ENCODE measurements around the gene CALD1.

Gene CALD1

DNA sequence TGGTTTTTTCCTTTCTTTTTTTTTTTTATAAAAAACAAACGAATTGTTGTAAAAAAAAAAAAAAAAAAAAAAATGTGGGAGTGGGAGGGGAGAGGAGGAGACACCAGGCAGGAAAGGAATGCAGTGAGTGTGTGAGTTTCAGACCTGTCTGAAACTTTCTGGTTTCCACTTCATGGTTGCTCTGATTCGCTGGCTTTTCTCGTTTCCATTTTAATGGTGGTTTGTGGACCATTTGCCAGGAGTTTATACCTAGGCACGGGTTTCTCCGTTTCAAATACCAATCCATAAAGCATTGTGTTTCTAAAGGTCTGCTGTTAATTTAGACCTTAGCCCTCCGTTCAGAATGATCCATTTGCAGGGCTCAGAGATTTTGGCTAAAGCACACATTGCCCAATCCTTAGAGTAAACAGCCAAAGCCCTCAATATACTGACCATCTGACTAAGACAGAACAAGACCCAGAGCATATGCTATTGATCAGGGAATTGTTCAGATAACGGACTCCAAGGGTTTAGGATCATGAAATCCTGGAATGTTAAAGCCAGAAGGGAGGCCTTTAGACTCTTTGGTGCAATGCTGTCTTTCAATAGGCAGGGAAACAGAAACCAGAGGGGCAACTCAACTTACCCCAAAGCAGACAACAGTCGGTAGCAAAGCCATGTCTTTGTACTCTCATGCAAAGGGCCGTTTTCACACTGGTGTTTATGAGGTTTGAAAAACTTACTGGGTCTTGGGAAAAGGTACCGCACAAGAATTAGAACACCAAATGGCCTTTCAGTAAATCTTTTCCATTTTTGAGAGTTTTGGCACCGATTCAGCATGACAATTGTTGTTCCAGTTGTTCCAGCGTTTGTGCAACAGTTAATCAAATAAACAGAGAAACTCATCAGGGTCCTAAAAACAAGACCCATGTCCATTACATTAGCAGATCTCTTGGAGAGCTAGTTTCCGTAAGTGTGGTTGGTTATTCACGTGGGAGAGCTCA is 112.6 kb downstream of the CALD1 start:
- no peak for TF ChIP-seq POLR2AphosphoS5 (IDR thresholded peaks at IDR 0.05; ENCODE audit: low read depth, low read length)
- no peak for TF ChIP-seq TAF1 (IDR thresholded peaks at IDR 0.05; ENCODE audit: borderline replicate concordance, low read depth, low read length)
- no peak for TF ChIP-seq POLR2A (IDR thresholded peaks at IDR 0.05; ENCODE audit: low read depth, low read length)
- DNase-seq (ENCODE audit: insufficient read length) = no peak
- no peak for FAIRE-seq

DNA sequence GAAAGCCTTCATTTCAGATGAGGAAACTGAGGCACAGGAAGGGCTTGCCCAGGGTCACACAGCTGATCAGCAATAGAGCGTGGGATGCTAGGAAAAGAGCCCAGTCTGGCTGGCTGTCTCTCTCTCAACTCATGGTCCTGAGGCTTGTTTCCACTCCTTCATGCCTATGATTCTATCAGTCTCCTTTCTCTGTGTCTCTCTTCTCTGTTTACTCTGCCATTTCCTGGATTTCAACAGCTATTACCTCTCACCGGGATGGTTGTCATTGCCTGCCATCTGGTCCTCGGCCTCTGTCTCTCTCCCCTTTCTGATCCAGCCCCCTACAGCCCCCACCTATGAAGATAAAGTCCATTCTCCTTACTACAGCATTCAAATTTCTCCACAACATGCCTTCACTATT is 113.5 kb downstream of the CALD1 start:
- TF ChIP-seq POLR2AphosphoS5 (IDR thresholded peaks at IDR 0.05; ENCODE audit: low read depth, low read length) (no peak), TAF1 (IDR thresholded peaks at IDR 0.05; ENCODE audit: borderline replicate concordance, low read depth, low read length) (no peak), POLR2A (IDR thresholded peaks at IDR 0.05; ENCODE audit: low read depth, low read length) (no peak)
- FAIRE-seq (no peak), DNase-seq (ENCODE audit: insufficient read length) (no peak)

DNA sequence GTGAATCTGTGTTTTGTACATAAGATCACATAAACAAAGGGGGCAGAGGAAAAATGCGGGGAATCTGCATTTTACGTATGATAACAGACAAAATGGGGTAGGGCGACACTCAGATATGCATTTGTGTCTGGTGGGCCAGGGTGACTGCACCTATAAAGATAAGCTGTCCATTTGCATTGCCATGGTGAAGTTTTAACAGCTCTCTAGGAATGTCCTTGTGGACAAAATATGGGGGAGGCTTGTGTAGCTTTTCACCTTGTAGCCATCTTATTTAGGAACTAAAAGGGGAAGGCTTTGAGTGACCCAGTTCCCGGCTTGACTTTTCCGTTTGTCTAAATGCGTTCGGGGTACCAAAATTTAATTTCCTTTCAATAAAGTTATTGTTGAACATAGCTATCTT is 114.5 kb downstream of the CALD1 start:
- DNase-seq (ENCODE audit: insufficient read length) = no peak
- TF ChIP-seq POLR2AphosphoS5 (IDR thresholded peaks at IDR 0.05; ENCODE audit: low read depth, low read length) = no peak
- TF ChIP-seq TAF1 (IDR thresholded peaks at IDR 0.05; ENCODE audit: borderline replicate concordance, low read depth, low read length) = no peak
- no peak for TF ChIP-seq POLR2A (IDR thresholded peaks at IDR 0.05; ENCODE audit: low read depth, low read length)
- FAIRE-seq = no peak

DNA sequence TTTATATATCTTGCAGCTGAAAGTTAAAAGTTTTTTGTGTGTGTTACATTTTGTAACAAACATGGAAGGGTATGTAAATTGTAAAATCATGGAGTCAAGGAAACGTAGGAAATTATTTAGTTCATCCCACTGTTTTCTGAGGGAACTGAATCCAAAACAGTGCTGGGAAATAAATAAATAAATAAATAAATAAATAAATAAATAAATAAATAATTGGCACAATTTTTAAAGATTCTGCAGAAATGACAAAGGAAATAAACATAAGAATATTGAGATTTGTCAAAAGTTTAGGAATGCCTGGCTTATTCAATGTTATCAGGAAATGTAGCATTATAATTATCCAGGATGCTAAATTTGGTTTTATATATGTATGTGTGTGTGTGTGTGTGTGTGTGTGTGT is 115.5 kb downstream of the CALD1 start:
- DNase-seq (ENCODE audit: insufficient read length) = no peak
- TF ChIP-seq POLR2AphosphoS5 (IDR thresholded peaks at IDR 0.05; ENCODE audit: low read depth, low read length) (no peak), POLR2A (IDR thresholded peaks at IDR 0.05; ENCODE audit: low read depth, low read length) (no peak), TAF1 (IDR thresholded peaks at IDR 0.05; ENCODE audit: borderline replicate concordance, low read depth, low read length) (no peak)
- FAIRE-seq = no peak

DNA sequence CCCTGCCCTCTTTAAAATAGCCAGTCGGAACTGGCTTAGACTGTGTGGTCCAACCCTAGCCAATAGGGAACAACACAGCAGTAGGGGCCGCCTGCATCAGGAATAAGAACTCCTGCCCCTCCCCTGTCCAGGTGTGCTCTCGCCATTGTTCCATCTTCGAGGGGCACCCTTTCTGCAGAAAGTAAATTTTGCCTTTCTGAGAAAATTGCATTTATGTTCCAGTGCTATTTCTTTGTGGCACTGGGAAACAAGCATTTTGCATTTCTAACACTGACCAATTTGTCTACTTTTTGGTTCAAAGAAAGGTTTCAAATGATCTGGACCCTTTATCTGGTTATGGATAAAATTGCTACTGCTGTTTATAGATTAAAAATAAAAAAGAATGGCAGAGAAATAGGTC is 116.6 kb downstream of the CALD1 start:
- FAIRE-seq (no peak), DNase-seq (ENCODE audit: insufficient read length) (no peak)
- no peak for TF ChIP-seq POLR2A (IDR thresholded peaks at IDR 0.05; ENCODE audit: low read depth, low read length)
- TF ChIP-seq POLR2AphosphoS5 (IDR thresholded peaks at IDR 0.05; ENCODE audit: low read depth, low read length) = no peak
- TF ChIP-seq TAF1 (IDR thresholded peaks at IDR 0.05; ENCODE audit: borderline replicate concordance, low read depth, low read length) = no peak

DNA sequence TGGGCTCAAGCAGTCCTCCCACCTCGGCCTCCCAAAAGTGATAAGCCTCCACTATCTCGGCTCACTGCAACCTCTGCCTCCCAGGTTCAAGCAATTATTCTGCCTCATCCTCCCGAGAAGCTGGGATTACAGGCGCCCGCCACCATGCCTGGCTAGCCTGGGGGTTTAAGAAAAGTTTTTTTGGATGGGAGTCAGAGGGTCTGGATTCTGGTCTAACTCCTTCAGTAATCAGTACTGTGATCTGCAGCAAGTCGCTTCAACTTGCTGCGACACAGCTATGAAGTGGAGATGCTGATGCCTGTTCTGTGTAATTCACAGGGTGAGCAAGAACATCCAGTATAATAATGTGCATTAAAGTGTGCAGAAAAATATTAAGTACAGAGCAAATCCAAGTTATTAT is 118.5 kb downstream of the CALD1 start:
- DNase-seq (ENCODE audit: insufficient read length) (no peak), FAIRE-seq (no peak)
- TF ChIP-seq POLR2A (IDR thresholded peaks at IDR 0.05; ENCODE audit: low read depth, low read length) (no peak), TAF1 (IDR thresholded peaks at IDR 0.05; ENCODE audit: borderline replicate concordance, low read depth, low read length) (no peak), POLR2AphosphoS5 (IDR thresholded peaks at IDR 0.05; ENCODE audit: low read depth, low read length) (no peak)

DNA sequence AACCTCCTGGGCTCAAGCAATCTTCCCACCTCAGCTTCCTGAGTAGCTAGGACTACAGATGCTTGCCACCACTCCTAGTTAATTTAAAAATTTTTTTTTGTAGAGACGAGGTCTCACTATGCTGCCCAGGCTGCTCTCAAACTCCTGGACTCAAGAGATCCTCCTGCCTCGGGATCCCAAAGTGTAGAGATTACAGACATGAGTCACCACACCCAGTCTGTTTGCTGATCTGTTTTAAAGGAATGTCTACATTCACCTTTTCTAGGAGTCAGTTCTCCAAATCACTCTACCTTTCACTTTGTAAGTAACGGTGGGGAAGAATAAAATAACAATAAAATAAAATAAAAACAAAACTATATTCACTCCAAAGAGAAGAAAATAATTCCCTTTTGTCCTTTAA is 120.3 kb downstream of the CALD1 start:
- no peak for DNase-seq (ENCODE audit: insufficient read length)
- TF ChIP-seq POLR2AphosphoS5 (IDR thresholded peaks at IDR 0.05; ENCODE audit: low read depth, low read length) (no peak), TAF1 (IDR thresholded peaks at IDR 0.05; ENCODE audit: borderline replicate concordance, low read depth, low read length) (no peak), POLR2A (IDR thresholded peaks at IDR 0.05; ENCODE audit: low read depth, low read length) (no peak)
- FAIRE-seq = no peak

DNA sequence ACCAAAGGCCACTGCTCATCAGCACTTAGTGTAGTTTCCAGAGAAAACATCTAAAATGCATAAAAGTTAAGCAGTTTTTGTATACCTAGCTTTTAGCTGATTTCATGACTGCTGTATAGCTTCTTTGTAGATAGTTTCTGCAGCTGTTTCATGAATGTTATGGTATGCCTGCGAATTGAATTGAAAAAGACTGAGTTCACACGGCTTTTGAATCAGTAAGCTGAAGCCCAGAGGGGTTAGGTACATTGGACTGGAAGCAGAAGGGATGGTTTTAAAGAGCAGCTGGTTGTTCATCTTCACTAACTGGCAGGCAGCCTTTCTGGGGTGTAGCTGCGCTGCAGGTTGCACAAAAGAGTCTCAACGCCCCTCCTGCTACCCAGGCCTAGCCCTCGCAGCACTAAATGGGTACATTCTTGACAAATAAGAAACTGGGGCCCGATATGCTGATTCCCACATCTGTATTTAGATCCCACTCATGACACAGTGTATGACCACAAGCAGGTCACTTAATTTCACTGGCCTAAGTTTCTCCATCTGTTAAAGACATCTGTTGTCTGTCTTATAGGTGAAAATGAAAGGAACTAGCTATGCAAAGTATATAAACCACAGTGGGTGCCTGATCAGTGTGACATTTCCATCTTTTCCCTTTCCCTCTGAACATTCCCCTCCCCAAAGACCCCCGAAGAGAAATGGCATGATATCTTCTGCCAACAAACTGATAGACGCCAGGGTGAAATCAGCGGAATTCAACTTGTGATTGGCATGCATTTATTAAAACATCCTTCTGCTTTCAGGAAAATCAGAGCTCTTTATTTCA is 120.9 kb downstream of the CALD1 start:
- FAIRE-seq (no peak), DNase-seq (ENCODE audit: insufficient read length) (no peak)
- TF ChIP-seq POLR2AphosphoS5 (IDR thresholded peaks at IDR 0.05; ENCODE audit: low read depth, low read length) (no peak), POLR2A (IDR thresholded peaks at IDR 0.05; ENCODE audit: low read depth, low read length) (no peak), TAF1 (IDR thresholded peaks at IDR 0.05; ENCODE audit: borderline replicate concordance, low read depth, low read length) (no peak)

DNA sequence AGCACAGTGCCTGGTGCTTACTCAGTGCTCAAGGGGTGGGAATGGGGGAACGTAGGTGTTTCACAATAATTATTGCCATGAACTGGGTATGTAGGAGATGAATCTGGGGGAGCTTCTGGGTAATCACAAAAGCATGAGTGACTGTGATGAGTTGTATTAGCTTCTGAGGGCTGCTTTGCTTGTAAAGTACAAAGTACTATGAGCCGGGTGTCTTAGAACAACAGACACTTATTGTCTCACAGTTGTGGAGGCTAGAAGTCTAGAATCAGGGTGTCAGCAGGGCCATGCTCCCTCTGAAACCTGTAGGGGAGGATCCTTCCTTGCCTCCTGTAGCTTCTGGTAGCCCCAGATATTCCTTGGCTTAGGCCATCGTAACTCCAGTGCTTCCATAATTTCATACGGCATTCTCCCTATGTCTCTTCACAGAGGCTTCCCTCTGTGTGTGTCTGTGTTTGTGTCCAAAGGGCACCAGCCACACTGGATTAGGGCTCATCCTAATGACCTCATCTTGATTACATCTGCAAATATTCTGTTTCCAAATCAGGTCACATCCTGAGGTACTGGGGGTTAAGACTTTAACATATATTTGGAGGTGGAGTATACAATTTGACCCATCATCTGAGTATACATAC is 122.1 kb downstream of the CALD1 start:
- no peak for DNase-seq (ENCODE audit: insufficient read length)
- no peak for FAIRE-seq
- TF ChIP-seq POLR2AphosphoS5 (IDR thresholded peaks at IDR 0.05; ENCODE audit: low read depth, low read length) (no peak), TAF1 (IDR thresholded peaks at IDR 0.05; ENCODE audit: borderline replicate concordance, low read depth, low read length) (no peak), POLR2A (IDR thresholded peaks at IDR 0.05; ENCODE audit: low read depth, low read length) (no peak)

DNA sequence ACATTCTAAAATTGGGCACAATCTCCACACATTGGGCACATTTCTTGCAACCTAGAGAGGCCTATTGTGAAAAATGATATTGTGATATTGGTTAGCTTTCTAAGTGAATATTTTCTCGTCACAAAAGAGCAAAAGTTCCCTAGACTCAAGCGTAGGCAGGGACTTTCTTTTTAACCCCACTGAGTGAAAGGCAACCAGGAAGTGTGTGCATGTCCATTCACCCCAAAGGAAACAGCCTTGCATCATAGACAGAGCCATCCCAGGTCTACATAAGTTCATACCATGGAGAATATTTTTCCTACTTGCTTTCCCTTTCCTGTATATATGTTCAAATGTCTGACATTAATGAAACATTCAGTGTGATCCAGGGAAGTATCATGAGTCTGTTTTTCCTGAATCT is 122.6 kb downstream of the CALD1 start:
- TF ChIP-seq POLR2A (IDR thresholded peaks at IDR 0.05; ENCODE audit: low read depth, low read length) = no peak
- no peak for TF ChIP-seq POLR2AphosphoS5 (IDR thresholded peaks at IDR 0.05; ENCODE audit: low read depth, low read length)
- TF ChIP-seq TAF1 (IDR thresholded peaks at IDR 0.05; ENCODE audit: borderline replicate concordance, low read depth, low read length) = no peak
- DNase-seq (ENCODE audit: insufficient read length) (no peak), FAIRE-seq (no peak)
